GM21737 (cell line): ENCODE measurements around the gene GBA3.

Experiments
- ATAC-seq: cut with Tn5 transposase; IDR thresholded peaks from one replicate; pipeline ENCODE4 v1.9.1; 2021; ENCODE audit warnings: mild to moderate bottlenecking, moderate library complexity; ENCODE audit not compliant: unreplicated experiment

GBA3 gene

GRCh38 chr4:22689428-22689827 lies 3.3 kb upstream of the GBA3 start:
- ATAC-seq: no peak

GRCh38 chr4:22695029-22695428 lies 2.3 kb downstream of the GBA3 start:
- ATAC-seq: no peak

GRCh38 chr4:22695917-22696316 lies 3.2 kb downstream of the GBA3 start:
- ATAC-seq: no peak

GRCh38 chr4:22703912-22704311 lies 11.2 kb downstream of the GBA3 start:
- ATAC-seq: no peak

GRCh38 chr4:22707390-22707789 lies 14.7 kb downstream of the GBA3 start:
- ATAC-seq: no peak

GRCh38 chr4:22708961-22709360 lies 16.2 kb downstream of the GBA3 start:
- ATAC-seq: no peak

GRCh38 chr4:22712105-22712504 lies 19.4 kb downstream of the GBA3 start:
- ATAC-seq: no peak

- no peak for ATAC-seq
These were observed 19.8 kb downstream of the GBA3 start for GRCh38 chr4:22712529-22712928.

- ATAC-seq: no peak
These were observed 21.1 kb downstream of the GBA3 start for GRCh38 chr4:22713841-22714240.

GRCh38 chr4:22719218-22719617 lies 26.5 kb downstream of the GBA3 start:
- no peak for ATAC-seq

- ATAC-seq: no peak
These were observed 27.4 kb downstream of the GBA3 start for GRCh38 chr4:22720091-22720490.

- no peak for ATAC-seq
These were observed 28.5 kb downstream of the GBA3 start for GRCh38 chr4:22721204-22721603.

GRCh38 chr4:22730021-22730420 lies 37.3 kb downstream of the GBA3 start:
- ATAC-seq: no peak

GRCh38 chr4:22733816-22734215 lies 41.1 kb downstream of the GBA3 start:
- no peak for ATAC-seq

GRCh38 chr4:22736912-22737311 lies 44.2 kb downstream of the GBA3 start:
- ATAC-seq: no peak

- no peak for ATAC-seq
These were observed 47.2 kb downstream of the GBA3 start for GRCh38 chr4:22739968-22740367.

- no peak for ATAC-seq
These were observed 49.0 kb downstream of the GBA3 start for GRCh38 chr4:22741744-22742143.

GRCh38 chr4:22743290-22743689 lies 50.6 kb downstream of the GBA3 start:
- ATAC-seq: no peak

- ATAC-seq: no peak
These were observed 51.8 kb downstream of the GBA3 start for GRCh38 chr4:22744478-22745062.

- ATAC-seq: no peak
These were observed 52.5 kb downstream of the GBA3 start for GRCh38 chr4:22745234-22745633.

- ATAC-seq: no peak
These were observed 61.4 kb downstream of the GBA3 start for GRCh38 chr4:22754116-22754515.

- ATAC-seq: no peak
These were observed 69.8 kb downstream of the GBA3 start for GRCh38 chr4:22762548-22762947.

GRCh38 chr4:22764183-22764582 lies 71.4 kb downstream of the GBA3 start:
- ATAC-seq: no peak
